ENCODE measurements around the gene ANKMY1.
A peak's percentile ranks its signal among the peaks of the same experiment; 100 is the strongest.
"Not testable (repeated sequence)": the region's sequence is repeated elsewhere in the genome, so short reads cannot be mapped to it uniquely, and the experiment has no call there.

DNA sequence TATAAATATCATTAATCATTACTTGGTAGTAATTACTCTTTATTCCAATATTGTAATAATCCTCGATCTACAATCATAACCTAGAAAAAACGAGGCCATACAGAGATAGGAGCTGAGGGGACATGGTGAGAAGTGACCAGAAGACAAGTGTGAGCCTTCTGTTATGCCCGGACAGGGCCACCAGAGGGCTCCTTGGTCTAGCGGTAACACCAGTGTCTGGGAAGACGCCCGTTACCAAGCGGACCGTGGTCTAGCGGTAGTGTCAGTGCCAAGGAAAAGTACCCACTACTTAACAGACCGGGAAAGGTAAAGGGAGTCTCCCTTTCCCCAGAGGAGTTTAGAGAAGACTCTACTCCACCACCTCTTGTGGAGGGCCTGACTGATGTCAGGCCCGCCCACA, 62.8 kb downstream of the ANKMY1 start:
- TF ChIP-seq, protein P1, sequence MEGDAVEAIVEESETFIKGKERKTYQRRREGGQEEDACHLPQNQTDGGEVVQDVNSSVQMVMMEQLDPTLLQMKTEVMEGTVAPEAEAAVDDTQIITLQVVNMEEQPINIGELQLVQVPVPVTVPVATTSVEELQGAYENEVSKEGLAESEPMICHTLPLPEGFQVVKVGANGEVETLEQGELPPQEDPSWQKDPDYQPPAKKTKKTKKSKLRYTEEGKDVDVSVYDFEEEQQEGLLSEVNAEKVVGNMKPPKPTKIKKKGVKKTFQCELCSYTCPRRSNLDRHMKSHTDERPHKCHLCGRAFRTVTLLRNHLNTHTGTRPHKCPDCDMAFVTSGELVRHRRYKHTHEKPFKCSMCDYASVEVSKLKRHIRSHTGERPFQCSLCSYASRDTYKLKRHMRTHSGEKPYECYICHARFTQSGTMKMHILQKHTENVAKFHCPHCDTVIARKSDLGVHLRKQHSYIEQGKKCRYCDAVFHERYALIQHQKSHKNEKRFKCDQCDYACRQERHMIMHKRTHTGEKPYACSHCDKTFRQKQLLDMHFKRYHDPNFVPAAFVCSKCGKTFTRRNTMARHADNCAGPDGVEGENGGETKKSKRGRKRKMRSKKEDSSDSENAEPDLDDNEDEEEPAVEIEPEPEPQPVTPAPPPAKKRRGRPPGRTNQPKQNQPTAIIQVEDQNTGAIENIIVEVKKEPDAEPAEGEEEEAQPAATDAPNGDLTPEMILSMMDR (IDR thresholded peaks at IDR 0.05): peak in 2 of 5 experiments; percentile 7 to 13
- TF ChIP-seq EP300 (IDR thresholded peaks at IDR 0.05; ENCODE audit: low read depth); POLR2AphosphoS5 (IDR thresholded peaks at IDR 0.05); POLR2A (IDR thresholded peaks at IDR 0.05): not testable (repeated sequence)
